Liver (tissue), 9 donors: ENCODE measurements around the gene ANKRD34C. TPM values are rescaled to one million over a fixed set of nuclear protein-coding genes. Genes with fewer than 3 reads are reported as not detected.

Experiments used
- DNase-seq: peaks from one replicate; pipeline ENCODE4 v3.0.0-alpha.2; 2017; ENCODE audit warnings: low spot score
- H3K27ac ChIP-seq, 2 donors: one replicate each; pipeline ENCODE4 v1.7.0; 2013; ENCODE audit warnings: inconsistent platforms in 2 of 2, low read length in 2 of 2, control low read depth in 1 of 2, low read depth in 1 of 2, mild to moderate bottlenecking in 1 of 2
- H3K27me3 ChIP-seq, 4 donors: one replicate each; pipeline versions ENCODE4 v1.6.1 to v1.7.0; 2013; ENCODE audit warnings: low read length in 3 of 4, inconsistent platforms in 1 of 4, mild to moderate bottlenecking in 1 of 4, moderate library complexity in 1 of 4; ENCODE audit not compliant: control insufficient read depth in 4 of 4, insufficient read depth in 4 of 4
- H3K36me3 ChIP-seq, 4 donors: one replicate each; pipeline versions ENCODE4 v1.6.1 to v1.7.0; 2013; ENCODE audit warnings: low read length in 3 of 4, mild to moderate bottlenecking in 3 of 4, low read depth in 1 of 4, moderate library complexity in 1 of 4; ENCODE audit not compliant: control insufficient read depth in 4 of 4, insufficient read depth in 3 of 4
- H3K4me1 ChIP-seq, 4 donors: one replicate each; pipeline versions ENCODE4 v1.6.1 to v1.7.0; 2013; ENCODE audit warnings: low read length in 3 of 4, mild to moderate bottlenecking in 3 of 4, moderate library complexity in 1 of 4; ENCODE audit not compliant: control insufficient read depth in 4 of 4, insufficient read depth in 4 of 4
- H3K4me3 ChIP-seq, 3 donors: one replicate each; pipeline versions ENCODE4 v1.6.1 to v1.7.0; 2013; ENCODE audit warnings: low read length in 3 of 3, control low read depth in 1 of 3, low read depth in 1 of 3, mild to moderate bottlenecking in 1 of 3
- H3K9ac ChIP-seq, 2 donors: one replicate each; pipeline ENCODE4 v1.7.0; 2013; ENCODE audit warnings: low read length in 2 of 2, mild to moderate bottlenecking in 2 of 2, moderate library complexity in 2 of 2, control low read depth in 1 of 2, low read depth in 1 of 2
- H3K9me3 ChIP-seq, 4 donors: one replicate each; pipeline versions ENCODE4 v1.6.1 to v1.7.0; 2013; ENCODE audit warnings: low read length in 3 of 4; ENCODE audit not compliant: control insufficient read depth in 4 of 4
- ATF3 ChIP-seq: IDR thresholded peaks from 2 replicates; pipeline ENCODE4 v1.6.1; 2016; ENCODE audit warnings: antibody characterized with exemption
- CTCF ChIP-seq: fragments of 150-350 bp; IDR thresholded peaks from 2 replicates; pipeline ENCODE4 v1.5.1; 2017; ENCODE audit warnings: improper control_type of control experiment, low read depth, low read length; ENCODE audit not compliant: missing input control
- EGR1 ChIP-seq, 2 donors: IDR thresholded peaks; 2 replicates each; pipeline ENCODE4 v1.6.1; 2016 to 2018; ENCODE audit warnings: antibody characterized with exemption in 2 of 2, low read depth in 2 of 2
- FOXA1 ChIP-seq: IDR thresholded peaks from 2 replicates; pipeline ENCODE4 v1.6.1; 2016; ENCODE audit warnings: antibody characterized with exemption
- FOXA2 ChIP-seq: IDR thresholded peaks from 2 replicates; pipeline ENCODE4 v1.6.1; 2016; ENCODE audit warnings: antibody characterized with exemption
- GABPA ChIP-seq, 2 donors: IDR thresholded peaks in 1 of 2; conservative IDR thresholded peaks in 1 of 2; 2 replicates each; pipeline ENCODE4 v1.6.1; 2016; ENCODE audit warnings: antibody characterized with exemption in 2 of 2, mild to moderate bottlenecking in 1 of 2, moderate library complexity in 1 of 2
- HNF4A ChIP-seq, 2 donors: conservative IDR thresholded peaks; 2 replicates each; pipeline ENCODE4 v1.6.1; 2016; ENCODE audit warnings: antibody characterized with exemption in 2 of 2, mild to moderate bottlenecking in 2 of 2
- HNF4G ChIP-seq: IDR thresholded peaks from 2 replicates; pipeline ENCODE4 v1.6.1; 2016; ENCODE audit warnings: antibody characterized with exemption
- JUND ChIP-seq, 2 donors: IDR thresholded peaks; 2 replicates each; pipeline ENCODE4 v1.6.1; 2016; ENCODE audit warnings: antibody characterized with exemption in 2 of 2
- MAX ChIP-seq: IDR thresholded peaks from 2 replicates; pipeline ENCODE4 v1.6.1; 2016; ENCODE audit warnings: antibody characterized with exemption
- NR2F2 ChIP-seq: IDR thresholded peaks from 2 replicates; pipeline ENCODE4 v1.6.1; 2016; ENCODE audit warnings: antibody characterized with exemption
- RAD21 ChIP-seq, 2 donors: IDR thresholded peaks; 2 replicates each; pipeline ENCODE4 v1.6.1; 2016; ENCODE audit warnings: antibody characterized with exemption in 2 of 2, mild to moderate bottlenecking in 2 of 2
- REST ChIP-seq: IDR thresholded peaks from 2 replicates; pipeline ENCODE4 v1.6.1; 2016; ENCODE audit warnings: antibody characterized with exemption, mild to moderate bottlenecking
- RXRA ChIP-seq, 2 donors: IDR thresholded peaks; 2 replicates each; pipeline ENCODE4 v1.6.1; 2017 to 2018; ENCODE audit warnings: antibody characterized with exemption in 2 of 2, mild to moderate bottlenecking in 1 of 2
- SP1 ChIP-seq: IDR thresholded peaks from 2 replicates; pipeline ENCODE4 v1.6.1; 2018; ENCODE audit warnings: antibody characterized with exemption, mild to moderate bottlenecking
- TAF1 ChIP-seq: conservative IDR thresholded peaks from 2 replicates; pipeline ENCODE4 v1.6.1; 2016; ENCODE audit warnings: antibody characterized with exemption, mild to moderate bottlenecking
- YY1 ChIP-seq: IDR thresholded peaks from 2 replicates; pipeline ENCODE4 v1.6.1; 2016; ENCODE audit warnings: antibody characterized with exemption, mild to moderate bottlenecking
- ZBTB33 ChIP-seq: IDR thresholded peaks from 2 replicates; pipeline ENCODE4 v1.6.1; 2016; ENCODE audit warnings: antibody characterized with exemption
- WGBS: extraction: QIAGEN DNeasy Blood & Tissue Kit; methylation state at CpG from one replicate; pipeline ENCODE4 v1.1.7; 2013; 5-methylcytosine and 5-hydroxymethylcytosine counted together
- polyA plus RNA-seq, 2 donors: library from polyadenylated mRNA; stranded (reverse) in 1 of 2; unstranded in 1 of 2; fragments of 200-250 nt in 1 of 2; fragments of >200 nt in 1 of 2; fragmentation: Nextera tagmentation in 1 of 2; extraction: Ambion mirVana in 1 of 2; gene quantifications; one replicate each; pipeline versions ENCODE4 v1.2.1 to v1.2.3, GENCODE V29; 2013 to 2015
- total RNA-seq, 2 donors: library from RNA; depleted of rRNA; stranded (reverse); fragments of >200 nt; gene quantifications; one replicate each; pipeline ENCODE4 v1.2.3, GENCODE V29; 2014
- donor health status: healthy.
- donor health status: healthy.
- donor health status: healthy.
- donor health status: healthy.
- donor health status: healthy.

Gene ANKRD34C
- total and polyA plus RNA-seq, 4 donors: under 0.01 TPM; not detected in 3

GRCh38 chr15:79310985-79311900 lies 28.7 kb downstream of the ANKRD34C start, which contains the start of gene TMED3:
TMED3 (plus strand) TSS chr15:79311112; CDS start chr15:79311250, 138 bp downstream.
- Histone ChIP-seq H3K9me3 (no peaks in the 10 kb centered on the region), H3K27ac (no peak within 1 kb of the TSS), H3K9ac (peak within 1 kb of the TSS in 1 of 2 donors; percentile 64), H3K36me3 (peaks cover 0 to 16% (median 4%) of the 10 kb centered on the region in 4 donors), H3K4me1 (peaks cover 0 to 16% (median 6%) of the 10 kb centered on the region in 4 donors), H3K27me3 (peaks cover 0 to 5% (median under 1%) of the 10 kb centered on the region in 4 donors), H3K4me3 (peak within 1 kb of the TSS; percentile 6 to 84 (median 69))
- 1% methylated on average over 67 of the region's 76 CpGs for WGBS
- DNase-seq: peak; percentile 66
- no peak for TF ChIP-seq REST
- TF ChIP-seq YY1: no peak
- TF ChIP-seq CTCF: no peak
- no peak for TF ChIP-seq HNF4G
- no peak for TF ChIP-seq NR2F2
- no peak for TF ChIP-seq SP1
- TF ChIP-seq ZBTB33: no peak
- TF ChIP-seq EGR1 (IDR thresholded peaks at IDR 0.05; ENCODE audit: low read depth in 2 of 2): no peak
- no peak for TF ChIP-seq JUND (IDR thresholded peaks at IDR 0.05)
- no peak for TF ChIP-seq ATF3
- no peak for TF ChIP-seq MAX
- no peak for TF ChIP-seq GABPA (IDR thresholded peaks at IDR 0.05 in 1 of 2, conservative IDR thresholded peaks at IDR 0.05 in 1 of 2)
- no peak for TF ChIP-seq RXRA (IDR thresholded peaks at IDR 0.05)
- TF ChIP-seq FOXA2: no peak
- no peak for TF ChIP-seq TAF1
- no peak for TF ChIP-seq RAD21 (IDR thresholded peaks at IDR 0.05)
- TF ChIP-seq HNF4A (conservative IDR thresholded peaks at IDR 0.05): no peak
- no peak for TF ChIP-seq FOXA1
